Thyroid gland (tissue), 4 donors: ENCODE results near the gene ZFHX3. TPM values are rescaled to one million over a fixed set of nuclear protein-coding genes. Genes with fewer than 3 reads are reported as not detected.
A peak's percentile ranks its signal among the peaks of the same experiment; 100 is the strongest.

Experiments
- DNase-seq, 2 donors: peaks; one replicate each; pipeline ENCODE4 v3.0.0-alpha.2; 2019
- H3K27ac ChIP-seq, 3 donors: fragments of 200-600 bp; sonication (generic); 1 replicate in 2 of 3; 2 replicates in 1 of 3; pipeline ENCODE4 v1.5.1; 2016 to 2019; ENCODE audit warnings: mild to moderate bottlenecking in 1 of 3, moderate library complexity in 1 of 3
- H3K27me3 ChIP-seq: fragments of 200-600 bp; sonication (generic); one replicate; pipeline ENCODE4 v1.5.1; 2019
- H3K36me3 ChIP-seq, 2 donors: fragments of 200-600 bp; sonication (generic); one replicate each; pipeline ENCODE4 v1.5.1; 2016 to 2019
- H3K4me1 ChIP-seq, 2 donors: fragments of 200-600 bp; sonication (generic); one replicate each; pipeline ENCODE4 v1.5.1; 2017 to 2019
- H3K4me3 ChIP-seq, 3 donors: fragments of 200-600 bp; sonication (generic); replicated peaks in 1 of 3; 1 replicate in 2 of 3; 2 replicates in 1 of 3; pipeline ENCODE4 v1.5.1; 2016; ENCODE audit warnings: mild to moderate bottlenecking in 1 of 3
- H3K9me3 ChIP-seq: fragments of 200-600 bp; sonication (generic); one replicate; pipeline ENCODE4 v1.5.1; 2017
- CTCF ChIP-seq, 6 experiments: fragments of 200-600 bp in 3 of 6; fragments of 450-650 bp in 3 of 6; sonication (generic) in 3 of 6; IDR thresholded peaks; one replicate each; pipeline ENCODE4 v1.5.1; 2016 to 2019; ENCODE audit warnings: antibody characterized with exemption in 6 of 6, mild to moderate bottlenecking in 2 of 6, inconsistent platforms in 1 of 6, moderate library complexity in 1 of 6
- POLR2A ChIP-seq, 2 donors: fragments of 450-650 bp; IDR thresholded peaks; one replicate each; pipeline ENCODE4 v1.6.1; 2017; ENCODE audit warnings: antibody characterized with exemption in 2 of 2, mild to moderate bottlenecking in 2 of 2, moderate library complexity in 1 of 2
- WGBS, 2 donors: methylation state at CpG; one replicate each; pipeline ENCODE4 v1.1.5; 2017; 5-methylcytosine and 5-hydroxymethylcytosine counted together
- intact Hi-C: fragments of 100-400 bp; cut with DNase I; formaldehyde crosslinking; loops from one replicate; pipeline ENCODE4 v1.15.1; 2023
- total RNA-seq, 4 donors: library from RNA; depleted of rRNA; stranded (reverse); fragments of >200 nt; gene quantifications; one replicate each; pipeline ENCODE4 v1.2.3, GENCODE V29; 2016

Gene ZFHX3
- total RNA-seq, 4 donors from 2014 or later, result 27.4 to 92.9 (median 45.5) TPM

- Histone ChIP-seq H3K36me3 (no peaks in the 10 kb centered on the region), H3K4me1 (peaks cover 85 to 94% of the 10 kb centered on the region in 2 donors), H3K27me3 (no peaks in the 10 kb centered on the region), H3K27ac (peak overlapping the region; percentile 0 to 55 (median 27)), H3K4me3 (no peak overlapping the region), H3K9me3 (no peaks in the 10 kb centered on the region)
- TF ChIP-seq POLR2A (IDR thresholded peaks at IDR 0.05) (no peak), CTCF (IDR thresholded peaks at IDR 0.05) (no peak)
- intact Hi-C loops, result no loop called here
- DNase-seq, result no peak
- 76 to 86% methylated on average over 3 of the region's 3 CpGs for WGBS, 2 donors
These were observed 60.4 kb downstream of the ZFHX3 start for GRCh38 chr16:72987480-72987901.

GRCh38 chr16:72985995-72986394 lies 61.9 kb downstream of the ZFHX3 start:
- TF ChIP-seq CTCF (IDR thresholded peaks at IDR 0.05), result no peak
- no peak for TF ChIP-seq POLR2A (IDR thresholded peaks at IDR 0.05)
- Histone ChIP-seq H3K4me3 (no peak overlapping the region), H3K27me3 (no peaks in the 10 kb centered on the region), H3K36me3 (no peaks in the 10 kb centered on the region), H3K9me3 (no peaks in the 10 kb centered on the region), H3K27ac (peak overlapping the region; percentile 1 to 55 (median 32)), H3K4me1 (peaks cover 72 to 84% of the 10 kb centered on the region in 2 donors)
- peak; percentile 40 to 53 for DNase-seq
- intact Hi-C loops, result no loop called here
- 64 to 78% methylated on average over 7 of the region's 7 CpGs for WGBS, 2 donors

DNA sequence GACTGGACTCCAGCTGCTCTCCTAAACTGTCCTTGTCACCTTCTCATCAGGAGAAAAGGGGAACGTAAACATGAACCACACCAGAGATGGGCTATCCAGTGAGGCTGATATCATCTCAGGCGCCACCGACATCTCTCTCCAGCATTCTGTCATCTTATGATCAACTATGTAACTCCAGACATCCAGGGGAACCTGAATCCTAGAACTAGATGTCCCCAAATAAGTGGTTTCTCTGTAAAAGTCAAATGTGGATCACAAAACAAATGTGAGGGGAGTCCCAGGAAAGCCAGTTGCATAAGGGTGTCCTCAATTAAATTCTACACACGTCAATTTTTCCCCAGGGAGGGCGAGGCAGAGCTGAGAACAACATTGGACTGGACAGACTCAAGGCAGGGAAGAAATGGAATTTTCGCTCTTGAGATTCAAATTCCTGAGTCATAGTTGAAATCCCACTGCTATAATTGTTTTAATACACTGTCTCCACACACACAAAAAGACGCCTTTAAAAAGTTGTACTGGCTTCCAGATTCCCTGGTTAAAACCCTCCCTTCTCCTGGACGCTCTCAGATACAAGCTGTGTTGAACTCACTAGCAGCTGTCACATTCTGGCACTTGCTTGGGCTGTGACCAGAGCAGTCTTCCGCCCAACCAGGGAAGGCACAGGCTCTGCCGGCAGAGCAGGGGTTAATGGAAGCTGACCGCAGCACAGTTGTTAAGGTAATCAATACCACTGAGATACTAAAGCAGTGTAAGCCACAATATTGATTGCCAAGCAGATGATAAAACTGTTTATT lies 62.6 kb downstream of the ZFHX3 start:
- H3K4me1 ChIP-seq, result peaks cover 74 to 84% of the 10 kb centered on the region in 2 donors
- no peaks in the 10 kb centered on the region for H3K9me3 ChIP-seq
- TF ChIP-seq POLR2A (IDR thresholded peaks at IDR 0.05) (no peak), CTCF (IDR thresholded peaks at IDR 0.05) (no peak)
- H3K4me3 ChIP-seq, result no peak overlapping the region
- 68 to 71% methylated on average over 11 of the region's 11 CpGs for WGBS, 2 donors
- intact Hi-C loops, result no loop called here
- H3K27ac ChIP-seq, result peak overlapping the region in 2 of 3 donors; percentile 32 to 55
- no peaks in the 10 kb centered on the region for H3K36me3 ChIP-seq
- no peak for DNase-seq
- no peaks in the 10 kb centered on the region for H3K27me3 ChIP-seq

DNA sequence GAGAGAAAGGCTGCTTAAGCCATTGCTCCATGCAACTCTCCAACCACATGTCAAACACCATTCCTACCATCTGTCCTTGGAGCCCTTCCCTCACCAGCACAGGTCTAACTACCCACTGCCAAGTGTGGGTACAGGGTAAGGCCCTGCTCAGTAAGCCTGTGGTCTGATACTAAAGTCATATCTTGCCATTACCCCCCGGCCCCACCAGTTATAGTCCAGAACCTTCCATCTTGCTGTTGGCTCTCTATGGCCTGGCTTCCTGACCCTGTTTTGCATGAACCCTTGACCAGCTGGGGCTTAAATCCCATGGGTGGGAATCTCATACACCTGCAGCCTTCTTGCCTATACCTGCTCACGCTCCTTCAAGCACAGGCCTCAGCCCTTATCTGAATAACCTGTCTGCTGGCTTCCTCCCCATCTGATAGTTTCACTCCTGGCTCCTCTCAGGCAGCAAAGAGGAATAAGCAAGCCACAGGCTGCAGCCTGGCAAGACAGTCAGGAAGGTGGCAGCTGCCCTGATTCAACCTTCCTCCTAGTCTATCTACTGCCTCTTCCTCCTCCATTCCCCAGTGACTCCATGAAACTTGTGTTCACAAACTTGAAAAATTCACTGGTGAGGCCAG lies 64.1 kb downstream of the ZFHX3 start:
- TF ChIP-seq CTCF (IDR thresholded peaks at IDR 0.05), result no peak
- TF ChIP-seq POLR2A (IDR thresholded peaks at IDR 0.05), result no peak
- no peaks in the 10 kb centered on the region for H3K27me3 ChIP-seq
- H3K4me1 ChIP-seq, result peaks cover 74 to 86% of the 10 kb centered on the region in 2 donors
- no peaks in the 10 kb centered on the region for H3K36me3 ChIP-seq
- no peak overlapping the region for H3K4me3 ChIP-seq
- peak; percentile 40 to 46 for DNase-seq
- H3K27ac ChIP-seq, result no peak overlapping the region
- WGBS, 2 donors, result 54 to 83% methylated on average over 2 of the region's 2 CpGs
- intact Hi-C loops, result no loop called here
- H3K9me3 ChIP-seq, result no peaks in the 10 kb centered on the region

GRCh38 chr16:72983241-72983640 lies 64.7 kb downstream of the ZFHX3 start:
- Histone ChIP-seq H3K27me3 (no peaks in the 10 kb centered on the region), H3K36me3 (no peaks in the 10 kb centered on the region), H3K4me3 (no peak overlapping the region), H3K27ac (no peak overlapping the region), H3K4me1 (peaks cover 68 to 88% of the 10 kb centered on the region in 2 donors), H3K9me3 (no peaks in the 10 kb centered on the region)
- intact Hi-C loops, result no loop called here
- TF ChIP-seq CTCF (IDR thresholded peaks at IDR 0.05), result no peak
- TF ChIP-seq POLR2A (IDR thresholded peaks at IDR 0.05), result no peak
- DNase-seq, result no peak
- WGBS, 2 donors, result 85 to 92% methylated on average over 9 of the region's 9 CpGs
